ENCODE measurements around the gene TP73.
"Not testable (repeated sequence)": the region's sequence is repeated elsewhere in the genome, so short reads cannot be mapped to it uniquely, and the experiment has no call there.

Gene TP73

DNA sequence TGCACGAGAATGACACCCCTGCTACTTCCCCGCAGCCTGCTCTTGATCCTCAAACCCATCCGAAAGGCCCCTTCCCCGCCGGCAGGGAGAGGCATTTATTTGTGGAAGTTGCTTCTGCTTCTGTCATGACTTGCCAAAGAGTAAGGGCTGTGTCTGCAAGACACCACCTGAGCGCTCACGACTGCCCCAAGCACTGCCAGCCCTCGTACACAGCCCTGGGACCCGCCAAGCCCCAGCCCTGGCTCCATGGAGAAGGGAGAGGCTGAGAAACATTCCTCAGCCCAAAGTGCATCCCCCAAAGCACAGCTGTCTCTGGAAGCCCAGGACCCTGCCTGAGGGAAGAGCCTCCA lies 33.8 kb upstream of the TP73 start:
- no peak for DNase-seq (ENCODE audit: low read depth in 3 of 3, low spot score in 1 of 3)

DNA sequence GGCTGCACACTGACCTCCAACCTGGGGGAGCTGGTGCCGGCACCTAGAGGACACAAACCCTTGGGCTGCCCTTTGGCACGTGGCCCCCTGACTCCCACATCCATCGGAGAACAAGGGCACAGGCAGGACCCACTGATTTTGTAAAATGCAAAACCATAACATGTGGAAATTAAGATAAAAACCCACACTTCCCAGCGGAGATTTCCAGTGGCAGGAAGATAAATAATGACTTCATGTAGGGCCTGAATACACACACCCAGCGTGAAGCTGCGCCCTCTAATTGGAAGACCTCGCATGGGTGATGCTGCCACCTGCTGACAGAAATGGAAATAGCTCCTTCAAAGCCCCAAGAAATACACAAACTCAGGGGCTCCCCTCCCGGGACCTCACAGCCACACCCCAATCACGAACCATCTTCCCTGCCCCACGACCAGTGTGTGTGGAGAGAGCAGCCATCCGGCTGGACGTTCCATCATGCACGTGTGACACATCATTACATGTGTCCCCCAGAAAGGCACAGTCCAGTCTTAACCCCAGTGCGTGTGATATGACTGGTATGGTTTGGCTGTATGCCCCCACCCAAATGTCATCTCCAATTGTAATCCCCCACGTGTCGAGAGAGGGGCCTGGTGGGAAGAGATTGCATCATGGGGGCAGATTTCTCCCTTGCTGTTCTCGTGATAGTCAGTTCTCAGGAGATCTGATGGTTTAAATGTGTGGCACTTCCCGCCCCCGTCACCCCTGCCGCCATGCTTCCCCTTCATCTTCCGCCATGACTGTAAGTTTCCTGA lies 33.2 kb upstream of the TP73 start:
- DNase-seq (ENCODE audit: low read depth in 3 of 3, low spot score in 1 of 3) = peak; percentile 45 to 55 (median 48)

DNA sequence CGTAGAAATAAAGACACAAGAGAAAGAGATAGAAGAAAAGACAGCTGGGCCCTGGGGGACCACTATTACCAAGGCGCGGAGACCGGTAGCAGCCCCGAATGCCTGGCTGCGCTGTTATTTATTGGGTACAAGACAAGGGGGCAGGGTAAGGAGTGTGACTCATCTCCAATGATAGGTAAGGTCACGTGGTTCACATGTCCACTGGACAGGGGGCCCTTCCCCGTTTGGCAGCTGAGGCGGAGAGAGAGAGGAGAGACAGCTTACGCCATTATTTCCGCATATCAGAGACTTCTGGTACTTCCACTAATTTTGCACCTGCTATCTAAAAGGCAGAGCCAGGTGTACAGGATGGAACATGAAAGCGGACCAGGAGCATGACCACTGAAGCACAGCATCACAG lies 31.6 kb upstream of the TP73 start:
- no peak for DNase-seq (ENCODE audit: low read depth in 3 of 3, low spot score in 1 of 3)

DNA sequence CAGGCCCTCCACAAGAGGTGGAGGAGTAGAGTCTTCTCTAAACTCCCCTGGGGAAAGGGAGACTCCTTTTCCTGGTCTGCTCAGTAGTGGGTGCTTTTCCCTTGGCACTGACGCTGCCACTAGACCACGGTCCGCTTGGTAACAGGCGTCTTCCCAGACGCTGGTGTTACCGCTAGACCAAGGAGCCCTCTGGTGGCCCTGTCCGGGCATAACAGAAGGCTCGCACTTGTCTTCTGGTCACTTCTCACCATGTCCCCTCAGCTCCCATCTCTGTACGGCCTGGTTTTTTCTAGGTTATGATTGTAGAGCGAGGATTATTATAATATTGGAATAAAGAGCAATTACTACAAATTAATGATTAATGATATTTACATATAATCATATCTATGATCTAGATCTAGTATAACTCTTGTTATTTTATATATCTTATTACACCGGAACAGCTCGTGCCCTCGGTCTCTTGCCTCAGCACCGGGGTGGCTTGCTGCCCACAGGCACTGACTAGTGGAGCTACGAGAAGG lies 31.1 kb upstream of the TP73 start:
- DNase-seq (ENCODE audit: low read depth in 3 of 3, low spot score in 1 of 3) = not testable (repeated sequence)

DNA sequence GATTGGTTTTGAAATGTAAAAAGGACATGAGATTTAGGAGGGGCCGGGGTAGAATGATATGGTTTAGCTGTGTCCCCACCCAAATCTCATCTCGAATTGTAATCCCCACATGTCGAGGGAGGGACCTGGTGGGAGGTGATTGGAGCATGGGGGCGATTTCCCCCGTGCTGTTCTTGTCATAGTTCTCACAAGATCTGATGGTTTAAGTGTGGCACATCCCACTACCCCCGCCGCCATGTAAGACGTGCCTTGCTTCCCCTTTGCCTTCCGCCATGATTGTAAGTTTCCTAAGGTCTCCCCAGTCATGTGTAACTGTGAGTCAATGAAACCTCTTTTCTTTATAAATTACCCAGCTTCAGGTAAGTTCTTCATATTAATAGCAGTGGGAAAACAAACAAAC lies 30.2 kb upstream of the TP73 start:
- not testable (repeated sequence) for DNase-seq (ENCODE audit: low read depth in 3 of 3, low spot score in 1 of 3)

DNA sequence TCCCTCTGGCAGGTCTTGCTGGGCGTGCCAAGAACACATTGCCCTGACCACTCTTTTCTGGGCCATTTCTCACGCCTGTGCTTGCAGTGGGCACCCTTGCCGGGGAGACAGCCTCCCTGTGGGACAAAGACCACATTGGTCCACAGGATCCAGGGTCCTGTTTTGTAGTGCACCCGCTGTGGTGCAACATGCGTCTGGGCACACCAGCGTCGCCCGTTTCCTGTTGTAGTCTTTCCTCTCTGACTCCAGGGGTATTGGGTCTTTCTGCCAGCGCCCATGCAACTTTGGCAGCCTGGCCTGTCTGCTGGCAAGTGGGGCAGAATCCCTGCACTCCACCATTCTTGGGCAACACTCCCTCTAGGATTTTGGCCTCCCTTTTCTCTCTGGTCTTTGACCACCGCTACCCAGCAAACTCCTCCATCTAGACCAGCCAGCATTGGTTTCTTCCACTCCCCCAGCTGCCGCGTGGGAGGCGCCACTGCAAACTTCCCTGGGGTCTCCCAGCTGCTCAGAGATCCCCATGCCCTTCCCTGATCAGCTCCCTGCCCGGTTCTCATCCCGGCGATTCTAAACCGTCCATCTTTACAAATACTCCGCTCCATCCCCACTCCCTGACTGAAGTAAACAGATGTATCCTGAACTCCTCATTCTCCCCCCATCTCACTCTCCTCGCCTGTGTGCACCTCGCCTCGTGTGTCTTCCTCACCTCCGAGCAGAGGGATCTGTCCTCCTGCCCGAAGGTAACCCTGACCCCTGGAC lies 28.7 kb upstream of the TP73 start:
- DNase-seq (ENCODE audit: low read depth in 3 of 3, low spot score in 1 of 3) = no peak

DNA sequence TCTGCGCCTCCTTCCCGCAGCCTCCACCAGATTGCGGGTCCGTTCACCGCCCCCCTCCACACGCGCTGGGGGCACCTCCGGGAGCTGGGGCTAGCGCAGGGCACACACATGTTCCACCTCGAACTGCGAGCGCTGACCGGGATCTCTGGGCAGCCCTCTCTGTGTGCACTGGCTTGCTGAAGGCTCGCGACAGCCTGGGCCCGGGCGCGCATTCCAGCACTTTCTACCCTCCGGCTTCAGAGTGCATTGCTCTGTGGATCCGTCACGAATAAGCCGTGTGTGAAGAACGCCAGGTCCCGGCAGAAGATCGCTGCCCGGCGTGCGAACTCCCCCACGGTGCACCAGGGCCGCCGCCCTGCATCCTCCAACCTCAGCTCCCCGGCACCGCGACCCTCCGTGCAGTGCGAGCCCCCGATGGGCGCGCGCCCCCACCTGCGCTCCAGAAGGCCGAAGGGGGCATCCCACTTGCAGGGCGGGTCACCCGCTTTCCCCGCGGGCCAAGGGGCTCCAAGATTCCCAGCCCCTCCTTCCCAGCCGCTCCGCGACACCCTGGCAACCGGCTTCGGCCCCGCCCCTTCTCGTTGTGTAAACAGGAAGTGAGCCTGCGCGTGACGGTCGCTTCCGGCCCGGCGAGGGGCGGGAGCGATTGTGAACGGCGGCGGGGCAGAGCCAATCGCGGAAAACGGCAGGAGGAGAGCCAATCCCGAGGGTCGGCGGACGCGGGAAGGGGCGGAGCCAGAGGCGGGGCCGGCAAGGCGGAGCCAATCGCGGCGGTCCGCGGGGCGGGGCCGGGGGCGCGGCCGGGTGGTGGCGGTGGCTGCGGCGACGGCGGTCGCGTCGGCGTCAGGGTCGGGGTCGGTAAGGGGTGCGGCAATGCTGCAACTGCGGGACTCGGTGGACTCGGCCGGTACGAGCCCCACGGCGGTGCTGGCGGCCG lies 27.8 kb upstream of the TP73 start, which contains the start of gene TPRG1L:
TPRG1L (plus strand) TSS at position 816 of the 937 bp plus-strand sequence; CDS start at position 874, 58 bp downstream.
- peak; percentile 92 to 98 (median 96) for DNase-seq (ENCODE audit: low read depth in 3 of 3, low spot score in 1 of 3)

DNA sequence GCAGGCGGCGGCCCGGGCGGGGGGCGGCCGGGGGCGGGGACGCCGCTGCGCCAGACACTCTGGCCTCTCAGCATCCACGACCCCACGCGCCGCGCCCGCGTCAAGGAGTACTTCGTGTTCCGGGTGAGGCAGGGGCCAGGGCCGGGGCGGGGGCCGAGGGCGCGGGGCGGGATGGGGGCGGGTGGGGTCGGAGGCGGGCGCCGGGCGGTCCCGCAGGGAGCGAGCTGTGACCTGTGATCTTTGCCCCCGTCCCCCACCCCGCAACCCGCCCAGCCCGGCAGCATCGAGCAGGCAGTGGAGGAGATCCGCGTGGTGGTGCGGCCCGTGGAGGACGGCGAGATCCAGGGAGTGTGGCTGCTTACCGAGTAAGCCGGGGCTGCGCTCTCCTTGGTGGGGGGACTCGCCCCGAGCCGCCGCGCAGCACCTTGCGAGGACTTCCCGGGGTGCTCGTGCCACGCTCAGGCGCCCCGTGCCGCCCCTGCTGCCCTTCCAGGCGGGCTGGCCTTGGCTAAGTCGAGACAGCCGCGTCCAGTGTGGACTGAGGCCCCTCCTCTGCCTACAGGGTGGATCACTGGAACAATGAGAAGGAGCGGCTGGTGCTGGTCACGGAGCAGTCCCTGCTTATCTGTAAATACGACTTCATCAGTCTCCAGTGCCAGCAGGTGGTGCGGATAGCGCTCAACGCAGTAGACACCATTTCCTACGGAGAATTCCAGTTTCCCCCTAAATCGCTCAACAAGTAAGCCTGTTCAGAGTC lies 27.0 kb upstream of the TP73 start:
- no peak for DNase-seq (ENCODE audit: low read depth in 3 of 3, low spot score in 1 of 3)

DNA sequence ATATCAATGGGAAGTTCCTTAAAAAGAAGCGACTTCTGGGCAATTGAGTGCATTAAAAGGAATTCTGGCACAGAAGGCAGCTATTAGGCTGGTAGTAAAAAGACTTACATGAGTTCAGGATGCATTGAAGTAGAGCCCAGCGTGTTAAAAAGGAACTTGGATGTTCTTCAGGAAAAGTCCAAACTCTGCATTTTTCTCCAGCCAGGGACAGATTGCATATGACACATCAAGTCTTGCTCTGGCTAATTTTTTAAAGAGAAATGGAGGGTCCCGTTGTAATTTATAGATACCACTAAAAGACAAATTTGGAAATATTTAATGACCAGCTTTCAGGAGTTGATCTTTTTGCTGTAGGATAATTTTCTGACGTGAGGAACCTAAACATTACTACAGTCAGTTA lies 26.3 kb upstream of the TP73 start:
- no peak for DNase-seq (ENCODE audit: low read depth in 3 of 3, low spot score in 1 of 3)

DNA sequence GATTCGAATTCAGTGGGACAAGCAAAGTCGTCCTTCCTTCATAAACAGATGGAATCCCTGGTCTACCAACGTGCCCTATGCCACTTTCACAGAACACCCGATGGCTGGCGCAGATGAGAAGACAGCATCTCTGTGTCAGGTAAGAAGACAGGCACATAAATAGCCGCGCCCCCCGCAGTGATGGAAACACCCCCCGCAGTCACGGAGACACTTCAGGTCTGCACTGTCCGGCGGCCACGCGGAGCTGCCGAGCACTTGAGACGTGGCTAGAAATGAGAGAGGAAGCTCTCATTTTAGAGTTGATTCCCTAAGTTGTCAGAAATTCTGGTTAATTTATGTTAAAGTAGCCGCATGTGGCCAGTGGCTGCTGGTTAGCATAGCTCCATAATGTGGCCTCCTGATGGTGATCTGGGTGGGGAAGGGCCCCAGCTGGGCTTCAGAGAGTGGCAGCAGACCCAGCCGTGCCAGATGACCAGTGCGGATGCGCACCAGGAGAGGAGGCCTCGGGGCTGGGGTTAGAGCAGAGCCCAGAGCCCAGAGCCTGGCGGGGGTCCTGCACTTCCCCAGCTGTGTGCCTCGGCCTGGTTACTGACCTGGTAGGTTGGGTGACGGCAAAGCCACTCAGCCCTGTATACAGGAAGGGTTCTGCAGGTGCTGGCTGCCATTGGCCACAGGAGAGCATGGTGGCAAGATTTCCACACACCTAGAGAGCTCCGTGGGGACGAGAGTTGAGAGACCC lies 24.6 kb upstream of the TP73 start:
- DNase-seq (ENCODE audit: low read depth in 3 of 3, low spot score in 1 of 3) = no peak

DNA sequence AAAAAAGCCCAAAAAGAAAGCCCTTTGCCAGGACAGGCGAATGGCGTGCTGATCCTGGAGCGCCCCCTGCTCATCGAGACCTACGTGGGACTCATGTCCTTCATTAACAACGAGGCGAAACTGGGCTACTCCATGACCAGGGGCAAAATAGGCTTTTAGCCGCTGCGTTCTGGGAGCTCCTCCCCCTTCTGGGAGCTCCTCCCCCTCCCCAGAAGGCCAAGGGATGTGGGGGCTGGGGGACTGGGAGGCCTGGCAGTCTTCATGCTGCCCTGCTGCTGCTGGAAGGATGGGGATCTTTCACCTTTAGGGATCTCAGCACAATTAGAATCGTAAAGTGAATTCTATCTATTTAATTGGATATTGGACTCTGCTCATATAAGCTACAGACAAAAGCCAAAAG lies 23.9 kb upstream of the TP73 start:
- DNase-seq (ENCODE audit: low read depth in 3 of 3, low spot score in 1 of 3) = no peak

DNA sequence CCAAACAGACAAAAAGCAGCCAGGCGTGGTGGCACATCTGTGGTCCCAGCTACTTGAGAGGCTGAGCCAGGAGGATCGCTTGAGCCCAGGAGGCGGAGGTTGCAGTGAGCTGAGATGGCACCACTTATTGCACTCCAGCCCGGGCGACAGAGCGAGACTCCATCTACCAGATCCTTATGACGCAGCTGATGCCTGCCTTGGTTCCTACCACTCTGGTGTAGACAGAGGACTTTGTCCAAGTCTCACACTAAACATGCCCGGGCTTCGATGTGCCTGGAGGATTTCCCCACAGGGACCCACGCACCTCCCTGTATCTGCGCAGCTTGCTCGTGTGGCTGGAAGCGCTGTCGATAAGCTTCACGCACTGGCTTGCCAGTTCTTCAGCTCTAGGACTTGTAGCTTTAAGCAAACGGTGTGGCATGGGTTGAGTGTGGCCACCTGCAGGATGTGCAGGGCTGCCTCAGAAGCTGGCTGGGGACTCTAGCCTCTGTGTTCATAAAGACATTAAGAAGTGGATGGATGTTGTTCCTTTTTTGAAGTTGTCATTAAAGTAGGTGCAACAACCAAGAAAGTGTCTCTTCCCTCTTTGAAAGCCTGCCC lies 22.7 kb upstream of the TP73 start:
- DNase-seq (ENCODE audit: low read depth in 3 of 3, low spot score in 1 of 3) = no peak

DNA sequence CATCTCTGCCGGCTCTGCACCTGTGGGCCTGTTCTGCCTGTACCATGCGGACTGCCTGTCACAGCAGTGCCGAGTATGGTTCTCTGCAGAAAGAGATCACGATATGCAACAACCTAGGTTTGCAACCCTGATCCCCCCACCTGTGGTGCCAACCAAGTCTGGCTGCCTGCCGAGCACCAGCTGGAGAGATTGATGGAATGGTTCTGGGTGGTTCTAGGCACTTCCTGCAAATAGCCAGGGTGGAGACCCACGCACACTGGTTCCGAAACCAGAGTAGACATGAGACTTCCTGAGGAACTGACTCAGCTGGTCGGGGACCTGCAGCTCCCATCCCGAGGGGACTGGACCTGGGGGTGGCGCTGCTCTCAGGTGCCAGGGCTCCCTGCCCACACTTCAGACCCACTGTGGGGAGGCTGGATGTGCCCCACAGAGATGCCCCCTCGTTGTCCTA lies 22.1 kb upstream of the TP73 start:
- DNase-seq (ENCODE audit: low read depth in 3 of 3, low spot score in 1 of 3) = no peak

DNA sequence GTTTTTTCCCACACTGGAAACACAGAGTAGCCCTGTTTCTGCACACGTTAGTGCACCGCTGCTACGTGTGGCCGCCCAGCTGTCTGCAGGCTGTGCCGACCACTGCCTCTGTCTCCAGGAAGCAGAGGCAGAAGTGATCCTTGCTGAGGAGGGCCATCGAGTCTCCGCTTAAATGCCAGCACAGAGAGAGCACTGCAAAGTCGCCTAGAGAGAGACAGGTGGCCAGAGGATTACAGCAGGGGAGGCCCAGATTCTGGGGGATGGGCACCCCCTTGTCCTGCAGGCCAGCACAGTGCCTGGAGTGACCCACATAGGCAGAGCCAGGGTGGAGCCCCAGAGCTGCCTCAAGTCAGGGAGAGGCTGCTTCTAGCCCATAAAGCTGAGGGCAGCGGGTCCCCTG lies 21.4 kb upstream of the TP73 start:
- no peak for DNase-seq (ENCODE audit: low read depth in 3 of 3, low spot score in 1 of 3)

DNA sequence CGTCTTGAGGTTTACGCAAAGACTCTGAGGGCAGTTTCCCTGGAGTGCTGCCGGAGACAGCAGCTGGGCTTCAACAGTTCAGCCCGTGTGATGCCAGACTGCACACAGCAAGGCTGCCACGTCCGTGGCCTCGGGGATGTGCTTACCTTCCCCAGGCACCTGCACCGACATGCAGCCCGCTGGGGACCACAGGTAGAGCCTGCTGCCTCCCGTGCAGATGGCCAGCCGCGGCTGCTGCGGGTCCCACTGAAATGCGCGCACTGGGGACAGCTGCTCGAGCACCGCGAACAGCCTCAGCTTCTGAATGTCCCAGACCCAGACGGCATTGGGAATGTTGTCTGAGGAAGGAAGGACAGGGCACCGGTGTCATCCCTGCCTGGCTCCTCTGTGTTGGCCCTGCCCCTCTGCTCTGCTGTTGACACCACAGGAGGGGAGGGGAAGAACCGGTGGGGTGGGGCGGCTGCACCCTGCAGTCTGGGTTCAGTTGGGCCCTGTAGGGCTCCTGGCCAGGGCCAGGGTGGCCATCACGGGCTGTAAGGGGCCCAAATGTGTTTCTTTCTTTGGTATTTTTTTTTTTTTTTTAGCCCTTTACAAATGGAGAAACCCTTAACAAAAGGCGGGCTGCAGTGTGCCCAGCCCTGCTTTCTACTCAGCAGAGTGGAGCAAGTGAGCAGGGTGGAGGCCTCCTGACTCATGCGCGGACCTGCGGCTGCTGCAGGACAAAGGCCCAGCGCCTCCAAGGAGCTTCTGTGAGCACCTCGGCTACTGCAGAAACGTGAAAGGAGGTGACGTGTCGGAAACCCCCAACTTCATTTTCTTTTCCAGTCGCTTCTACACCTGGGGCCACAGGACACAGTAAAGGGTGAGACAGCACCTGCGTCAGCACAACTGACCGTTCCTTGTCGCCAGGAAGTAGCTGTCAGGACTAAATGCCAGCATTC lies 20.7 kb upstream of the TP73 start:
- no peak for DNase-seq (ENCODE audit: low read depth in 3 of 3, low spot score in 1 of 3)

DNA sequence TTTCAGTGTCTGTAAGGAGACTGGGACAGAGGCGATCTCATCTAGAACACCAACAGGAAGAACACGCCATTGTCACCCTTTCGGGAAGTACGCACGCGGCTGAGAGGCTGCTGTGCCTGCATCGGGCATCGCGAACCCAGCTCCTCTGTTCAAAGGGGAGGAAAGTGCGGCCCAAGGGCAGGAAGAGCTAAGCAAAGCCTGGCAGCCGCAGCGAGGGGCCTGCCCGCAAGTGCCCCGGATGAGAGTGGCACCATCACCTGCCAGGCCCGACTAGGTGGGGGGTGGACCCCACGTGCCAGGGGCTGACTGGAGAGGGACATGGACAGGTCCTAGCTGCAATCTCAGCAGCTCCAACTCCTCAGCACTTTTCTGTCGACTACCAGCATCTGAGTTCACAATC lies 20.0 kb upstream of the TP73 start:
- DNase-seq (ENCODE audit: low read depth in 3 of 3, low spot score in 1 of 3) = no peak

DNA sequence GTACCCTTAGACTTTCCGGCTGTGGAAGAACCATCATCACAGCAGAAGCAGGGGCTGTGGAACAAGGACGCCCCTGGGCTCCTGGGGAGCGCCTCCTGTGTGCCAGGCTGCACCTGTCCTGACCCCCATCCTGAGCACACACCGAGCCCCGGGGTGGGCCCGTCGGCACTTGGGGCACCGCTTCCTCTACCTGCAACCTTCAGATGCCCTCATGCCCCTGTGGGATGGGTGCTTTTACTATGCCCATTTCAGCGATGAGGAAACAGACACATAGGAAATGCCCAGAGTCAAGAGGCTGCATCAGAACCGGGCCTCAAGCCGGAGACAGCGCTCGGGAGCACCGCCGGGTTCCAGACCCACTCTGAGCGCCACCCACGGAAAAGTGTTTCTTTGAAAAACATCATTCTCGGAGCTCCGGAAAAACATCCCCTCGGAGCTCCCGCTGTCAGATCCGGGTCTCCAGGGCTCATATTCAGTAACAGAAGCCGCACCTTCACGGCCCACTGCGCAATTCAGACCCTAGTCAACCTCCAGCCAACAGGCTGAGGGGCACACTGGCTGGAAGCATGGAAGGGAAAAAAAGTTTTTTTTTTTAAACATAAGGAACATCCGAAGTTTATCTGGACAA lies 19.5 kb upstream of the TP73 start:
- no peak for DNase-seq (ENCODE audit: low read depth in 3 of 3, low spot score in 1 of 3)

All from stimulated activated CD4-positive, alpha-beta T cell treated with anti-CD3 and anti-CD28 coated beads, TNF-alpha, amount 100 ng/mL, for 1 hour (primary cell).